ENCODE data around the gene LDLRAD4. TPM values are rescaled to one million over a fixed set of nuclear protein-coding genes. Genes with fewer than 3 reads are reported as not detected.

LDLRAD4 gene
- total and polyA plus RNA-seq, 12 donors: 3.9 to 64.5 (median 36.0) TPM

DNA sequence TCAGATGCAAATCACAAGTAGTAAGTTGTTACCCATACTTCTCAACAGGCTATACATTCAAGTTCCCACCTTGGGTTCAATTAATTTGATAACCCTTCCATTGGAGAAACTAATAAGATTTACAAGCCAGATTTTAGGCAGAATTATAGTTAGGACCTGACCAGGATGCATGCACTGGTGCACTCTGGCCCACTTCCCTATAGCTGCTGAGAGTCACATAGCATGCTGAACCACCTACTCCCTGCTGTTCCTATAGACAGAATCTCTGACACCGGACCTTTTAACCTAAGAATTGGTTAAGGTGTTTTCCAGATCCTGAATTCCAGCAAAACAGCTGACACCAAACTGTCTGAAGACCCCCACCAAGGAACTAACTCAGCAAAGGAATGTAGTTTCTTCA, 481.6 kb downstream of the LDLRAD4 start:
- DNase-seq: no peak
- TF ChIP-seq, protein P1, sequence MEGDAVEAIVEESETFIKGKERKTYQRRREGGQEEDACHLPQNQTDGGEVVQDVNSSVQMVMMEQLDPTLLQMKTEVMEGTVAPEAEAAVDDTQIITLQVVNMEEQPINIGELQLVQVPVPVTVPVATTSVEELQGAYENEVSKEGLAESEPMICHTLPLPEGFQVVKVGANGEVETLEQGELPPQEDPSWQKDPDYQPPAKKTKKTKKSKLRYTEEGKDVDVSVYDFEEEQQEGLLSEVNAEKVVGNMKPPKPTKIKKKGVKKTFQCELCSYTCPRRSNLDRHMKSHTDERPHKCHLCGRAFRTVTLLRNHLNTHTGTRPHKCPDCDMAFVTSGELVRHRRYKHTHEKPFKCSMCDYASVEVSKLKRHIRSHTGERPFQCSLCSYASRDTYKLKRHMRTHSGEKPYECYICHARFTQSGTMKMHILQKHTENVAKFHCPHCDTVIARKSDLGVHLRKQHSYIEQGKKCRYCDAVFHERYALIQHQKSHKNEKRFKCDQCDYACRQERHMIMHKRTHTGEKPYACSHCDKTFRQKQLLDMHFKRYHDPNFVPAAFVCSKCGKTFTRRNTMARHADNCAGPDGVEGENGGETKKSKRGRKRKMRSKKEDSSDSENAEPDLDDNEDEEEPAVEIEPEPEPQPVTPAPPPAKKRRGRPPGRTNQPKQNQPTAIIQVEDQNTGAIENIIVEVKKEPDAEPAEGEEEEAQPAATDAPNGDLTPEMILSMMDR (IDR thresholded peaks at IDR 0.05): no peak
- TF ChIP-seq POLR2A (IDR thresholded peaks at IDR 0.05): no peak
- Histone ChIP-seq H3K4me3 (no peak overlapping the region), H3K36me3 (replicated peaks in 1 of 2) (no peaks in the 10 kb centered on the region), H3K27ac (no peak overlapping the region), H3K9me3 (replicated peaks in 1 of 3) (peaks cover 0 to 11% (median 6%) of the 10 kb centered on the region in 3 donors), H3K4me1 (replicated peaks in 1 of 2) (no peaks in the 10 kb centered on the region), H3K27me3 (no peaks in the 10 kb centered on the region)
- intact Hi-C loops (cut with DNase I): no loop called here
- WGBS, 4 donors: 96 to 100% (median 100%) methylated on average over 1 of the region's 1 CpG

Small RNA genes within 50 kb of the gene (microRNA-seq; reads per million reads assigned to microRNA genes)
- gene MIR4526 (0 to 0.76 (median 0.28) reads per million in 3 donors), gene MIR5190 (0 to 0.28 (median 0) reads per million in 3 donors)

Small RNA genes within 50 kb of the gene (small RNA-seq; reads per million reads assigned to genes)
- gene MIR4526: 0 to 0.12 reads per million in 2 donors
- 0 reads per million in 2 donors for gene MIR5190

Other genes with a start within 250 kb of the LDLRAD4 start
- 10 to 100 TPM in 7 of 9 donors, 1 to 10 TPM in 2; 8.9 to 36.8 (median 17.5) TPM for gene CEP192, start 227.4 kb upstream of the LDLRAD4 start, total RNA-seq
- 10 to 100 TPM in 1 of 3 donors, 1 to 10 TPM in 2; 7.5 to 17.9 (median 9.0) TPM for gene CEP192, start 227.4 kb upstream of the LDLRAD4 start, polyA plus RNA-seq